IMR-90 (cell line): ENCODE measurements around the gene CATSPER4.

Experiments used
- BHLHE40 ChIP-seq: fragments of 150-350 bp; IDR thresholded peaks from 2 replicates; pipeline ENCODE4 v1.6.1; 2016; ENCODE audit warnings: mild to moderate bottlenecking, low read depth, low read length
- CEBPB ChIP-seq: IDR thresholded peaks from 2 replicates; pipeline ENCODE4 v1.6.1; 2012; ENCODE audit warnings: low read depth, low read length, improper control_type of control experiment
- CHD1 ChIP-seq: IDR thresholded peaks from 2 replicates; pipeline ENCODE4 v1.6.1; 2012; ENCODE audit warnings: low read depth, low read length, improper control_type of control experiment
- ELK1 ChIP-seq: fragments of 150-350 bp; IDR thresholded peaks from 2 replicates; pipeline ENCODE4 v1.6.1; 2016; ENCODE audit warnings: low read depth, mild to moderate bottlenecking, low read length, moderate library complexity, borderline replicate concordance
- FOS ChIP-seq: fragments of 150-350 bp; IDR thresholded peaks from 2 replicates; pipeline ENCODE4 v1.6.1; 2016; ENCODE audit warnings: low read depth, low read length
- MAFK ChIP-seq: IDR thresholded peaks from 2 replicates; pipeline ENCODE4 v1.6.1; 2012; ENCODE audit warnings: low read depth, low read length, improper control_type of control experiment
- MAZ ChIP-seq: IDR thresholded peaks from 2 replicates; pipeline ENCODE4 v1.6.1; 2012; ENCODE audit warnings: low read depth, mild to moderate bottlenecking, low read length, improper control_type of control experiment, moderate library complexity, borderline replicate concordance
- POLR2A ChIP-seq: IDR thresholded peaks from 2 replicates; pipeline ENCODE4 v1.6.1; 2012; ENCODE audit warnings: mild to moderate bottlenecking, low read depth, low read length
- RAD21 ChIP-seq: IDR thresholded peaks from 2 replicates; pipeline ENCODE4 v1.6.1; 2012; ENCODE audit warnings: low read length, improper control_type of control experiment
- RCOR1 ChIP-seq: IDR thresholded peaks from 2 replicates; pipeline ENCODE4 v1.6.1; 2012; ENCODE audit warnings: mild to moderate bottlenecking, low read length, improper control_type of control experiment; ENCODE audit not compliant: insufficient replicate concordance
- RFX5 ChIP-seq: IDR thresholded peaks from 2 replicates; pipeline ENCODE4 v1.8.0; 2012; ENCODE audit warnings: low read depth, mild to moderate bottlenecking, low read length, moderate library complexity
- TF ChIP-seq, protein P1 (sequence below): conservative IDR thresholded peaks from 2 replicates; pipeline ENCODE4 v1.5.1; 2012; ENCODE audit warnings: mild to moderate bottlenecking, low read depth, low read length, improper control_type of control experiment
- TF ChIP-seq, protein P2 (sequence below): fragments of 150-350 bp; IDR thresholded peaks from 2 replicates; pipeline ENCODE4 v1.6.1; 2017; ENCODE audit warnings: mild to moderate bottlenecking, antibody characterized with exemption, low read length, low read depth

GRCh38 chr1:26154750-26155149, 35.7 kb upstream of the CATSPER4 start:
- TF ChIP-seq, protein P1, sequence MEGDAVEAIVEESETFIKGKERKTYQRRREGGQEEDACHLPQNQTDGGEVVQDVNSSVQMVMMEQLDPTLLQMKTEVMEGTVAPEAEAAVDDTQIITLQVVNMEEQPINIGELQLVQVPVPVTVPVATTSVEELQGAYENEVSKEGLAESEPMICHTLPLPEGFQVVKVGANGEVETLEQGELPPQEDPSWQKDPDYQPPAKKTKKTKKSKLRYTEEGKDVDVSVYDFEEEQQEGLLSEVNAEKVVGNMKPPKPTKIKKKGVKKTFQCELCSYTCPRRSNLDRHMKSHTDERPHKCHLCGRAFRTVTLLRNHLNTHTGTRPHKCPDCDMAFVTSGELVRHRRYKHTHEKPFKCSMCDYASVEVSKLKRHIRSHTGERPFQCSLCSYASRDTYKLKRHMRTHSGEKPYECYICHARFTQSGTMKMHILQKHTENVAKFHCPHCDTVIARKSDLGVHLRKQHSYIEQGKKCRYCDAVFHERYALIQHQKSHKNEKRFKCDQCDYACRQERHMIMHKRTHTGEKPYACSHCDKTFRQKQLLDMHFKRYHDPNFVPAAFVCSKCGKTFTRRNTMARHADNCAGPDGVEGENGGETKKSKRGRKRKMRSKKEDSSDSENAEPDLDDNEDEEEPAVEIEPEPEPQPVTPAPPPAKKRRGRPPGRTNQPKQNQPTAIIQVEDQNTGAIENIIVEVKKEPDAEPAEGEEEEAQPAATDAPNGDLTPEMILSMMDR = no peak
- no peak for TF ChIP-seq POLR2A
- no peak for TF ChIP-seq CHD1
- TF ChIP-seq BHLHE40 = no peak
- TF ChIP-seq RAD21 = no peak
- TF ChIP-seq MAFK = no peak
- TF ChIP-seq MAZ = no peak
- TF ChIP-seq RFX5 = no peak
- TF ChIP-seq, protein P2, sequence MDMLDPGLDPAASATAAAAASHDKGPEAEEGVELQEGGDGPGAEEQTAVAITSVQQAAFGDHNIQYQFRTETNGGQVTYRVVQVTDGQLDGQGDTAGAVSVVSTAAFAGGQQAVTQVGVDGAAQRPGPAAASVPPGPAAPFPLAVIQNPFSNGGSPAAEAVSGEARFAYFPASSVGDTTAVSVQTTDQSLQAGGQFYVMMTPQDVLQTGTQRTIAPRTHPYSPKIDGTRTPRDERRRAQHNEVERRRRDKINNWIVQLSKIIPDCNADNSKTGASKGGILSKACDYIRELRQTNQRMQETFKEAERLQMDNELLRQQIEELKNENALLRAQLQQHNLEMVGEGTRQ = no peak
- TF ChIP-seq RCOR1 = no peak
- TF ChIP-seq CEBPB = no peak
- TF ChIP-seq FOS = no peak
- no peak for TF ChIP-seq ELK1
